GM19395 (cell line): ENCODE data around the gene BDH1.

Source experiments
- ATAC-seq: cut with Tn5 transposase; IDR thresholded peaks from one replicate; pipeline ENCODE4 v1.9.1; 2021; ENCODE audit warnings: mild to moderate bottlenecking, moderate library complexity; ENCODE audit not compliant: unreplicated experiment

BDH1 gene

DNA sequence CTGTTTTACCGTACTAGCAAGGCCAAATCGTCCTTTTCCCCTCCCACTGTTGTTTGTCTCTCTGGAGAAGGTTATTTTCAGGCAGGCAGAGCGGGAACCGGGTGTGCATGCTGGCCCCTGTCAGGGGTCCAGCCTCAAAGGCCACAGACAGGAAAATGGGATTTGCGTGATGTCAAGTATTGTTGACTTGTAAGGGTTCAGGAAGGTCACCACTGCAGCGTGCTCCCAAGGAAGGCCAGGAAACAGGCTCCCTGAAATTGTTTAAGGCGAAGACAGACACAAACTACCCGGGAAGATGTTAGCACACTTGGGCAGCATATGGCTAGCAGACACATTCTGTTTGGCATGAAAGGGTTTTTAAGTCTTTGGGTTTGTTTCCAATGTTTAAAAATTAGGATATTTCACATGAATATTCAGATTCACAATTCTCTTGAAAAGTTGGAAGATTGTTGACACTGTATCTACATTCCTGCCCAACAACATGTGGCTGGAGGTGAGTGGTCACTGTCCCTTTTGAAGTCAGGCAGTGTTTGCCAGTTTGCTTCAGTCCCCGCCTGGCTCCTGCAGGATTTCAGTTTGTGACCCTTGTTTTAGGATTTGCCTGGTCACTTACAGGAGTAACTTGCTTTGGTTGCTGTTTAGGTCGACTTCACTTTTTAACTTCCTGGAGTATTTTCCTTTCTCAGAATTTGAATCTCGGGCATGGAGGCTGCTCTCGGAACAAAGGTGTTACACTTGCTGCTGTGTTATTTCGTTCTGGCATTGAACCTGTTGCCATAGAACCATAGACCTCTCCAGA, 90.4 kb downstream of the BDH1 start:
- ATAC-seq: no peak

DNA sequence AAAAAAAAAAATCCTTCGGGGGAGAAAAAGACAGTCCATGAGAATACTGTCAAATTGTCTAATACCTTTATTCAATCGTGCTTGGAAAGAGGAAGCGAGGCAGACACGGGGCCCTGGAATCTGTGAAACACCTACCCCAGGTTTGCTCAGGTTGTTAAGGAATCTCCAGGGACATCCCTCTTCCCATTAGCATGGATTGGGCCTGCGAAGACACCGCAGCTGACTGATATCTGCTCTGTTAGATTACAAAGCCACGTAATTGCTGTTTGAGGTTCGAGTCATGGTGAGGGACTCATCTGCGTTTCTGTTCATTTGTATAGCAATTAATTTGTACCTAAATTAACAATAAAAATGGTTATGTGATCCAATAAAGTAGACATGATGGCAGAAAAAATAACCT, 91.0 kb downstream of the BDH1 start:
- ATAC-seq: no peak

DNA sequence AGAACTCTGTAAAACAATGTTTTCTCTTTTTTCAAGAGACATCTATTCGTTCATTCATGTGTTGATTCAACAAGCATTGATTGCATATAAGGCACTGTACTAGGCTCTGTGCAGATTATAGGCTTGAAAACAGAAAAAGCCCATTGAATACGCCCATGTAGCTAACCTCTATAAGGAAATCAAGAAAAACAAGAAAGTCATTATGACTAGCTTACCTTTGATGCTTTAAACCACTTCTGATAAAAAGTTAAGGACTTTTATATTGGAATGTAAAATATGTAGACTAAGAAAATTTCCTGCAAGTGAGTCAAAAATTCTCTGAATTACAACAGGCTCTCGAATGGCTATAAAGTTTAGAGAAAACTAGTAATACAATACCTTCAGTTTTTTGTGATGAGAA, 92.5 kb downstream of the BDH1 start:
- no peak for ATAC-seq

DNA sequence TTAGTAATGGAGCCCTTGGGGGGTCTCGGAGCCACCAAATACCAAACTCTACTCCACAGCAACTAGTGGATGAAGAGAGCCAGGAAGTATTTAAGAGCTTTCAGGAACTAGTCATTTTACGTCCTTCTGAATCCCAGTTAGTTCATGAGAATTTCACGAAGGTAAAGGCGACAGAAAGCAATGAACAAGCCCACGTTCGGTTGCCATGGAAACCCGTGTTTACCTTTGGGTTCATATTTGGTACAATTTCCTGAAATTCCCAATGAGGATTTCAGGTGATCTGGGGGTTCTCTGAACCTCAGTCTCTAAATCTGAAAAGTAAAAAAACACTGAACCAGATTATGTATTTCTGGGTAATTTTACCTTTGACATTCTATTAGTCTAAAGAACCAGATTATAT, 93.0 kb downstream of the BDH1 start:
- ATAC-seq: no peak

DNA sequence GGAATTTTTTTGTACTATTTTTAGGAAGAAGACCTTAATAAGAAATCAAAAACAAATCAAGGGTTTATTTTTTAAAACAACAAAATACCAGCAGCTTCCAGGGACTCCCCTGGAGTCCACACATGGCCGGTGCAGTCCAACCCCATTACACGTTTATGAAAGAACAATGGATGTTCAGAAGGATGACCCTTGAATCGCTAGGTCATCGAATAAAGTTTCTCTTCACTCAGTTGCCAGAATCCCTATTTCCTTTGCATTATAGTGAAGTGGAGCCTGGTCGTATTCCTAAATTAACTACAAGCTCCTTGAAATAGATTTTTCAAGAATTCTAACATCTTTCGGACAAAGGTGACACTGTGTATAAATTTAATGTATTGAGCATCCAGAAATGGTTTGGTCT, 95.1 kb downstream of the BDH1 start:
- ATAC-seq: no peak

DNA sequence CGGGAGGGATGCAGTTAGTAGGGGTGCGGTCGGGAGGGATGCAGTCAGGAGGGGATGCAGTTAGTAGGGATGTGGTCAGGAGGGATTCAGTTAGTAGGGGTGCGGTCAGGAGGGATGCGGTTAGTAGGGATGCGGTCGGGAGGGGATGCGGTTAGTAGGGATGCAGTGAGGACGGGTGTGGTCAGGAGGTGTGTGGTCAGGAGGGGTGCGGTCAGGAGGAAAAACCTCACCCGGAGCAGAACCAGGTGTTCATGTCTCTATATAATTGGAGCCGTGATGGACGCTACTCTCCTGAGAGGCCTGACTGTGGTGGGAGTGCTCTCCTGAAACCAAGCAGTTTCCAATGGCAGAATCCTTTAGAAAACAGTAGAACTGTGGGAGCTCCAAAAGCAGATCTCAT, 95.8 kb downstream of the BDH1 start:
- ATAC-seq: no peak
